IMR-90 (cell line): ENCODE results near the gene CANT1.

Experiments
- BHLHE40 ChIP-seq: fragments of 150-350 bp; IDR thresholded peaks from 2 replicates; pipeline ENCODE4 v1.6.1; 2016; ENCODE audit warnings: mild to moderate bottlenecking, low read depth, low read length
- CEBPB ChIP-seq: IDR thresholded peaks from 2 replicates; pipeline ENCODE4 v1.6.1; 2012; ENCODE audit warnings: low read depth, low read length, improper control_type of control experiment
- CHD1 ChIP-seq: IDR thresholded peaks from 2 replicates; pipeline ENCODE4 v1.6.1; 2012; ENCODE audit warnings: low read depth, low read length, improper control_type of control experiment
- CTCF ChIP-seq: conservative IDR thresholded peaks from 2 replicates; pipeline ENCODE4 v1.5.1; 2012; ENCODE audit warnings: mild to moderate bottlenecking, low read depth, low read length, improper control_type of control experiment
- MAZ ChIP-seq: IDR thresholded peaks from 2 replicates; pipeline ENCODE4 v1.6.1; 2012; ENCODE audit warnings: low read depth, mild to moderate bottlenecking, low read length, improper control_type of control experiment, moderate library complexity, borderline replicate concordance
- MXI1 ChIP-seq: IDR thresholded peaks from 2 replicates; pipeline ENCODE4 v1.6.1; 2012; ENCODE audit warnings: low read depth, mild to moderate bottlenecking, low read length, moderate library complexity, borderline replicate concordance
- POLR2A ChIP-seq: IDR thresholded peaks from 2 replicates; pipeline ENCODE4 v1.6.1; 2012; ENCODE audit warnings: mild to moderate bottlenecking, low read depth, low read length
- RAD21 ChIP-seq: IDR thresholded peaks from 2 replicates; pipeline ENCODE4 v1.6.1; 2012; ENCODE audit warnings: low read length, improper control_type of control experiment
- RCOR1 ChIP-seq: IDR thresholded peaks from 2 replicates; pipeline ENCODE4 v1.6.1; 2012; ENCODE audit warnings: mild to moderate bottlenecking, low read length, improper control_type of control experiment; ENCODE audit not compliant: insufficient replicate concordance
- TF ChIP-seq, protein P1 (sequence below): fragments of 150-350 bp; IDR thresholded peaks from 2 replicates; pipeline ENCODE4 v1.6.1; 2016; ENCODE audit warnings: low read depth, mild to moderate bottlenecking, low read length, moderate library complexity, borderline replicate concordance

GRCh38 chr17:78965491-78965924 is 44.1 kb downstream of the CANT1 start:
- TF ChIP-seq POLR2A (no peak), CTCF (no peak), MXI1 (no peak), BHLHE40 (no peak), MAZ (no peak), CHD1 (no peak), RAD21 (no peak), CEBPB (no peak), RCOR1 (no peak)
- TF ChIP-seq, protein P1, sequence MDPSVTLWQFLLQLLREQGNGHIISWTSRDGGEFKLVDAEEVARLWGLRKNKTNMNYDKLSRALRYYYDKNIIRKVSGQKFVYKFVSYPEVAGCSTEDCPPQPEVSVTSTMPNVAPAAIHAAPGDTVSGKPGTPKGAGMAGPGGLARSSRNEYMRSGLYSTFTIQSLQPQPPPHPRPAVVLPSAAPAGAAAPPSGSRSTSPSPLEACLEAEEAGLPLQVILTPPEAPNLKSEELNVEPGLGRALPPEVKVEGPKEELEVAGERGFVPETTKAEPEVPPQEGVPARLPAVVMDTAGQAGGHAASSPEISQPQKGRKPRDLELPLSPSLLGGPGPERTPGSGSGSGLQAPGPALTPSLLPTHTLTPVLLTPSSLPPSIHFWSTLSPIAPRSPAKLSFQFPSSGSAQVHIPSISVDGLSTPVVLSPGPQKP: no peak
